HepG2 (cell line): ENCODE data around the gene SLC34A3. TPM values are rescaled to one million over a fixed set of nuclear protein-coding genes. Genes with fewer than 3 reads are reported as not detected.

ENCODE experiments used
- CEBPB ChIP-seq: IDR thresholded peaks from 2 replicates; pipeline ENCODE4 v1.6.1; 2011; ENCODE audit warnings: low read depth, low read length, improper control_type of control experiment, borderline replicate concordance
- CENPX ChIP-seq: sonication (generic); formaldehyde crosslinking; IDR thresholded peaks from 2 replicates; pipeline ENCODE4 v1.9.0; 2021; ENCODE audit warnings: mild to moderate bottlenecking, missing genetic modification reagents, moderate library complexity
- FOXK2 ChIP-seq: fragments of 450-650 bp; IDR thresholded peaks from 2 replicates; pipeline ENCODE4 v1.6.1; 2016
- FOXO4 ChIP-seq: sonication (generic); formaldehyde crosslinking; conservative IDR thresholded peaks from 2 replicates; pipeline ENCODE4 v1.8.1; 2023; ENCODE audit warnings: missing genetic modification reagents
- JUN ChIP-seq: sonication (generic); formaldehyde crosslinking; IDR thresholded peaks from 2 replicates; pipeline ENCODE4 v1.4.0; 2020; ENCODE audit warnings: mild to moderate bottlenecking, missing genetic modification reagents
- LCORL ChIP-seq, 2 experiments: fragments of 450-650 bp in 1 of 2; sonication (generic) in 1 of 2; formaldehyde crosslinking in 1 of 2; IDR thresholded peaks; 2 replicates each; pipeline versions ENCODE4 v1.5.0 to v1.6.1; 2017 to 2020; ENCODE audit warnings: antibody characterized with exemption in 1 of 2, missing genetic modification reagents in 1 of 2
- MIXL1 ChIP-seq: IDR thresholded peaks from 2 replicates; pipeline ENCODE4 v1.6.1; 2016
- NR2F1 ChIP-seq, 2 experiments: fragments of 450-650 bp in 1 of 2; formaldehyde crosslinking in 1 of 2; IDR thresholded peaks; 2 replicates each; pipeline versions ENCODE4 v1.5.0 to v1.6.1; 2016 to 2020; ENCODE audit warnings: mild to moderate bottlenecking in 1 of 2, missing compliant biosample characterization in 1 of 2, missing genetic modification reagents in 1 of 2, moderate library complexity in 1 of 2
- RBFOX2 ChIP-seq: fragments of 200-400 bp; formaldehyde crosslinking; IDR thresholded peaks from 2 replicates; pipeline ENCODE4 v1.6.1; 2017; ENCODE audit warnings: low read depth, mild to moderate bottlenecking, low read length
- TCF7 ChIP-seq: sonication (generic); IDR thresholded peaks from 2 replicates; pipeline ENCODE4 v1.6.1; 2016; ENCODE audit warnings: antibody characterized with exemption, low read depth
- ZBTB3 ChIP-seq: sonication (generic); formaldehyde crosslinking; IDR thresholded peaks from 2 replicates; pipeline ENCODE4 v1.4.0; 2020; ENCODE audit warnings: low read depth, mild to moderate bottlenecking, moderate library complexity, missing genetic modification reagents, borderline replicate concordance
- ZGPAT ChIP-seq: IDR thresholded peaks from 2 replicates; pipeline ENCODE4 v1.6.1; 2016; ENCODE audit warnings: mild to moderate bottlenecking
- ZKSCAN1 ChIP-seq: fragments of 150-350 bp; IDR thresholded peaks from 2 replicates; pipeline ENCODE4 v1.6.1; 2014; ENCODE audit warnings: low read length
- ZMYM2 ChIP-seq: sonication (generic); formaldehyde crosslinking; IDR thresholded peaks from 2 replicates; pipeline ENCODE4 v1.8.0; 2022; ENCODE audit warnings: mild to moderate bottlenecking, missing genetic modification reagents
- ZNF253 ChIP-seq: sonication (generic); formaldehyde crosslinking; IDR thresholded peaks from 2 replicates; pipeline ENCODE4 v1.8.0; 2022; ENCODE audit warnings: mild to moderate bottlenecking, missing genetic modification reagents, borderline replicate concordance
- ZNF414 ChIP-seq: sonication (generic); formaldehyde crosslinking; IDR thresholded peaks from 2 replicates; pipeline ENCODE4 v1.5.0; 2020; ENCODE audit warnings: missing genetic modification reagents
- ZNF629 ChIP-seq: sonication (generic); formaldehyde crosslinking; conservative IDR thresholded peaks from 2 replicates; pipeline ENCODE4 v1.5.0; 2020; ENCODE audit warnings: missing genetic modification reagents
- ZNF652 ChIP-seq: IDR thresholded peaks from 2 replicates; pipeline ENCODE4 v1.6.1; 2016; ENCODE audit warnings: low read depth, borderline replicate concordance
- ZNF674 ChIP-seq: sonication (generic); formaldehyde crosslinking; IDR thresholded peaks from 2 replicates; pipeline ENCODE4 v1.5.0; 2020; ENCODE audit warnings: low read depth, mild to moderate bottlenecking, missing genetic modification reagents
- ZNF773 ChIP-seq: sonication (generic); formaldehyde crosslinking; IDR thresholded peaks from 2 replicates; pipeline ENCODE4 v1.4.0; 2020; ENCODE audit warnings: missing genetic modification reagents, borderline replicate concordance
- polyA plus RNA-seq, 8 experiments: library from polyadenylated mRNA; depleted of rRNA in 3 of 8; stranded (reverse) in 7 of 8; unstranded in 1 of 8; fragments of >200 nt; fragmentation: Illumina TruSeq in 4 of 8; extraction: Trizol in 4 of 8; gene quantifications; 2 replicates each; pipeline versions ENCODE4 v1.2.1 to v1.2.3, GENCODE V29; 2011 to 2016; ENCODE audit warnings: low read depth in 4 of 8, missing spikeins in 1 of 8, mixed read lengths in 1 of 8; ENCODE audit not compliant: insufficient read depth in 1 of 8
- total RNA-seq, 5 experiments: library from RNA; depleted of rRNA; stranded (reverse); fragments of >200 nt; fragmentation: Illumina TruSeq; extraction: Trizol; gene quantifications; 2 replicates each; pipeline ENCODE4 v1.2.3, GENCODE V29; 2016; ENCODE audit warnings: low read depth in 1 of 5
- TF ChIP-seq, protein P1 (sequence below): sonication (generic); formaldehyde crosslinking; IDR thresholded peaks from 2 replicates; pipeline ENCODE4 v1.4.0; 2020; ENCODE audit warnings: missing genetic modification reagents, borderline replicate concordance

The SLC34A3 gene
- total and polyA plus RNA-seq, 2 of the 13 experiments (the other 11 are each of a cell fraction or from before 2014, with no cell fraction given): 0.07 to 1.0 TPM

GRCh38 chr9:137222190-137223077, 8.3 kb upstream of the SLC34A3 start, which contains the start of gene RNF208 (continued):
- no peak for TF ChIP-seq FOXO4 (CRISPR knock-in tag)
- TF ChIP-seq TCF7: no peak
- TF ChIP-seq ZNF629: no peak
- TF ChIP-seq JUN (CRISPR knock-in tag): no peak
- no peak for TF ChIP-seq CENPX
- TF ChIP-seq, protein P1, sequence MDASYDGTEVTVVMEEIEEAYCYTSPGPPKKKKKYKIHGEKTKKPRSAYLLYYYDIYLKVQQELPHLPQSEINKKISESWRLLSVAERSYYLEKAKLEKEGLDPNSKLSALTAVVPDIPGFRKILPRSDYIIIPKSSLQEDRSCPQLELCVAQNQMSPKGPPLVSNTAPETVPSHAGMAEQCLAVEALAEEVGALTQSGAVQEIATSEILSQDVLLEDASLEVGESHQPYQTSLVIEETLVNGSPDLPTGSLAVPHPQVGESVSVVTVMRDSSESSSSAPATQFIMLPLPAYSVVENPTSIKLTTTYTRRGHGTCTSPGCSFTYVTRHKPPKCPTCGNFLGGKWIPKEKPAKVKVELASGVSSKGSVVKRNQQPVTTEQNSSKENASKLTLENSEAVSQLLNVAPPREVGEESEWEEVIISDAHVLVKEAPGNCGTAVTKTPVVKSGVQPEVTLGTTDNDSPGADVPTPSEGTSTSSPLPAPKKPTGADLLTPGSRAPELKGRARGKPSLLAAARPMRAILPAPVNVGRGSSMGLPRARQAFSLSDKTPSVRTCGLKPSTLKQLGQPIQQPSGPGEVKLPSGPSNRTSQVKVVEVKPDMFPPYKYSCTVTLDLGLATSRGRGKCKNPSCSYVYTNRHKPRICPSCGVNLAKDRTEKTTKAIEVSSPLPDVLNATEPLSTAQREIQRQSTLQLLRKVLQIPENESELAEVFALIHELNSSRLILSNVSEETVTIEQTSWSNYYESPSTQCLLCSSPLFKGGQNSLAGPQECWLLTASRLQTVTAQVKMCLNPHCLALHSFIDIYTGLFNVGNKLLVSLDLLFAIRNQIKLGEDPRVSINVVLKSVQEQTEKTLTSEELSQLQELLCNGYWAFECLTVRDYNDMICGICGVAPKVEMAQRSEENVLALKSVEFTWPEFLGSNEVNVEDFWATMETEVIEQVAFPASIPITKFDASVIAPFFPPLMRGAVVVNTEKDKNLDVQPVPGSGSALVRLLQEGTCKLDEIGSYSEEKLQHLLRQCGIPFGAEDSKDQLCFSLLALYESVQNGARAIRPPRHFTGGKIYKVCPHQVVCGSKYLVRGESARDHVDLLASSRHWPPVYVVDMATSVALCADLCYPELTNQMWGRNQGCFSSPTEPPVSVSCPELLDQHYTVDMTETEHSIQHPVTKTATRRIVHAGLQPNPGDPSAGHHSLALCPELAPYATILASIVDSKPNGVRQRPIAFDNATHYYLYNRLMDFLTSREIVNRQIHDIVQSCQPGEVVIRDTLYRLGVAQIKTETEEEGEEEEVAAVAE (CRISPR knock-in tag): no peak
- no peak for TF ChIP-seq NR2F1 (CRISPR knock-in tag; IDR thresholded peaks at IDR 0.05)
- no peak for TF ChIP-seq ZBTB3 (CRISPR knock-in tag)
- no peak for TF ChIP-seq FOXK2
- TF ChIP-seq ZNF652: no peak
- TF ChIP-seq ZNF253 (CRISPR knock-in tag): no peak
- no peak for TF ChIP-seq LCORL (IDR thresholded peaks at IDR 0.05)
- peak; percentile 40; the same call in 1 of the 2 replicates for TF ChIP-seq LCORL (CRISPR knock-in tag; IDR thresholded peaks at IDR 0.05)
- no peak for TF ChIP-seq ZNF414 (CRISPR knock-in tag)
- TF ChIP-seq ZMYM2 (CRISPR knock-in tag): no peak
- TF ChIP-seq MIXL1 (CRISPR knock-in tag): no peak
- TF ChIP-seq CEBPB: no peak
- peak; percentile 60 for TF ChIP-seq RBFOX2
- TF ChIP-seq ZGPAT (CRISPR knock-in tag): peak; percentile 44; the same call in 1 of the 2 replicates
- TF ChIP-seq ZKSCAN1: no peak
- TF ChIP-seq ZNF674 (CRISPR knock-in tag): no peak
- TF ChIP-seq ZNF773 (CRISPR knock-in tag): no peak
